SK-N-SH (cell line): Measurements from ENCODE around the gene NFIX. TPM values are rescaled to one million over a fixed set of nuclear protein-coding genes. Genes with fewer than 3 reads are reported as not detected.

Experiments
- CTCF ChIA-PET: fragments of 300-600, 350-600 bp; formaldehyde crosslinking; extraction: SDS; loops from one replicate; lab custom pipeline; 2021; lab: Yijun Ruan, JAX
- POLR2A ChIA-PET: fragments of 350-600 bp; sonication (Branson Sonifier 250); formaldehyde crosslinking; extraction: SDS; loops from one replicate; lab custom pipeline; 2020; ENCODE audit warnings: antibody characterized with exemption, inconsistent platforms; lab: Yijun Ruan, JAX
- DNase-seq: peaks from one replicate; pipeline ENCODE4 v3.0.0; 2012
- H2AFZ ChIP-seq: fragments of 200-600 bp; sonication (generic); 2 replicates; pipeline ENCODE4 v1.8.1; 2016; ENCODE audit warnings: antibody characterized with exemption, mild to moderate bottlenecking, low read depth
- H3F3A ChIP-seq: fragments of 200-600 bp; sonication (generic); replicated peaks from 2 replicates; pipeline ENCODE3; 2016; ENCODE audit warnings: antibody characterized with exemption, mild to moderate bottlenecking; ENCODE audit not compliant: insufficient read depth
- H3K27ac ChIP-seq, 2 experiments: fragments of 200-500 bp in 1 of 2; fragments of 200-600 bp in 1 of 2; sonication (Bioruptor generic) in 1 of 2; sonication (generic), shearing (Covaris generic) in 1 of 2; 2 replicates each; pipeline versions ENCODE4 v1.5.1 to v1.6.1; 2014 to 2016; ENCODE audit warnings: low read depth in 2 of 2, inconsistent platforms in 1 of 2, low read length in 1 of 2, mild to moderate bottlenecking in 1 of 2, mixed read lengths in 1 of 2
- H3K27me3 ChIP-seq: fragments of 200-600 bp; sonication (generic), shearing (Covaris generic); 2 replicates; pipeline ENCODE4 v1.6.1; 2016; ENCODE audit warnings: mixed run types; ENCODE audit not compliant: insufficient read depth
- H3K36me3 ChIP-seq, 2 experiments: fragments of 200-500 bp in 1 of 2; fragments of 200-600 bp in 1 of 2; sonication (Bioruptor generic) in 1 of 2; sonication (generic) in 1 of 2; replicated peaks in 1 of 2; 2 replicates each; pipeline versions ENCODE3 to v1.5.1; 2014 to 2016; ENCODE audit warnings: low read length in 1 of 2, mild to moderate bottlenecking in 1 of 2; ENCODE audit not compliant: insufficient read depth in 2 of 2, control insufficient read depth in 1 of 2
- H3K4me1 ChIP-seq, 2 experiments: fragments of 200-500 bp in 1 of 2; fragments of 200-600 bp in 1 of 2; sonication (Bioruptor generic) in 1 of 2; sonication (generic), shearing (Covaris generic) in 1 of 2; 2 replicates each; pipeline versions ENCODE4 v1.5.1 to v1.6.1; 2014 to 2016; ENCODE audit warnings: low read depth in 1 of 2, low read length in 1 of 2, mixed run types in 1 of 2; ENCODE audit not compliant: insufficient read depth in 2 of 2, control insufficient read depth in 1 of 2
- H3K4me2 ChIP-seq: fragments of 200-600 bp; sonication (generic), shearing (Covaris generic); 2 replicates; pipeline ENCODE4 v1.6.1; 2017; ENCODE audit warnings: mixed run types
- H3K4me3 ChIP-seq, 2 experiments: fragments of 200-500 bp in 1 of 2; fragments of 200-600 bp in 1 of 2; sonication (Bioruptor generic) in 1 of 2; sonication (generic), shearing (Covaris generic) in 1 of 2; 2 replicates each; pipeline versions ENCODE4 v1.5.1 to v1.8.1; 2014 to 2016; ENCODE audit warnings: low read depth in 2 of 2, inconsistent platforms in 1 of 2, low read length in 1 of 2, mild to moderate bottlenecking in 1 of 2, mixed read lengths in 1 of 2, moderate library complexity in 1 of 2
- H3K79me2 ChIP-seq: fragments of 200-600 bp; sonication (generic); 2 replicates; pipeline ENCODE4 v1.8.1; 2017; ENCODE audit warnings: mild to moderate bottlenecking; ENCODE audit not compliant: insufficient read depth
- H3K9ac ChIP-seq: fragments of 200-600 bp; sonication (generic); 2 replicates; pipeline ENCODE4 v1.6.1; 2017; ENCODE audit warnings: mixed run types
- H3K9me2 ChIP-seq: fragments of 200-600 bp; sonication (generic); 2 replicates; pipeline ENCODE4 v1.6.1; 2017; ENCODE audit warnings: mixed run types
- H3K9me3 ChIP-seq: fragments of 200-600 bp; sonication (generic); 2 replicates; pipeline ENCODE4 v1.6.1; 2017; ENCODE audit warnings: mixed run types, mild to moderate bottlenecking, moderate library complexity
- H4K20me1 ChIP-seq: fragments of 200-600 bp; sonication (generic); 2 replicates; pipeline ENCODE4 v1.6.1; 2017; ENCODE audit warnings: mild to moderate bottlenecking, mixed run types; ENCODE audit not compliant: insufficient read depth
- CHD2 ChIP-seq: fragments of 150-350 bp; IDR thresholded peaks from 2 replicates; pipeline ENCODE4 v1.6.1; 2018; ENCODE audit warnings: low read length; ENCODE audit not compliant: partially characterized antibody
- CTCF ChIP-seq: fragments of 200-600 bp; sonication (generic); IDR thresholded peaks from 2 replicates; pipeline ENCODE4 v1.6.1; 2017; ENCODE audit warnings: antibody characterized with exemption, mild to moderate bottlenecking, moderate library complexity
- EZH2phosphoT487 ChIP-seq: fragments of 200-600 bp; sonication (generic); IDR thresholded peaks from 2 replicates; pipeline ENCODE4 v1.6.1; 2017; ENCODE audit warnings: low read depth, mixed run types, mild to moderate bottlenecking, antibody characterized with exemption, moderate library complexity, borderline replicate concordance
- FOSL2 ChIP-seq: IDR thresholded peaks from 2 replicates; pipeline ENCODE4 v1.4.0; 2012; ENCODE audit warnings: low read depth, mild to moderate bottlenecking, moderate library complexity, borderline replicate concordance
- FOXJ3 ChIP-seq: sonication (generic); formaldehyde crosslinking; IDR thresholded peaks from 2 replicates; pipeline ENCODE4 v1.5.1; 2020; ENCODE audit warnings: mild to moderate bottlenecking, missing genetic modification reagents
- NFIC ChIP-seq: IDR thresholded peaks from 2 replicates; pipeline ENCODE4 v1.4.0; 2012; ENCODE audit warnings: borderline replicate concordance
- NRF1 ChIP-seq: IDR thresholded peaks from 2 replicates; pipeline ENCODE4 v1.6.1; 2012; ENCODE audit warnings: low read depth, mild to moderate bottlenecking, low read length
- RAD21 ChIP-seq: IDR thresholded peaks from 2 replicates; pipeline ENCODE4 v1.6.1; 2012; ENCODE audit warnings: mild to moderate bottlenecking, low read length
- RXRA ChIP-seq: IDR thresholded peaks from 2 replicates; pipeline ENCODE4 v1.4.0; 2012; ENCODE audit warnings: low read depth, mild to moderate bottlenecking, borderline replicate concordance
- SMC3 ChIP-seq: IDR thresholded peaks from 2 replicates; pipeline ENCODE4 v1.6.1; 2012; ENCODE audit warnings: low read depth, low read length, improper control_type of control experiment
- TEAD4 ChIP-seq: IDR thresholded peaks from 2 replicates; pipeline ENCODE4 v1.4.0; 2012; ENCODE audit warnings: mild to moderate bottlenecking, borderline replicate concordance; ENCODE audit not compliant: insufficient read depth
- WGBS: methylation state at CpG from one replicate; pipeline ENCODE4 v1.1.6; 2017; ENCODE audit warnings: low lambda C conversion rate; 5-methylcytosine and 5-hydroxymethylcytosine counted together
- polyA plus RNA-seq, 3 experiments: library from polyadenylated mRNA; depleted of rRNA; stranded (reverse); fragments of >200 nt; gene quantifications; 2 replicates each; pipeline ENCODE4 v1.2.3, GENCODE V29; 2012
- TF ChIP-seq, protein P1 (sequence below): IDR thresholded peaks from 2 replicates; pipeline ENCODE4; 2012
- TF ChIP-seq, protein P2 (sequence below): IDR thresholded peaks from 2 replicates; pipeline ENCODE4 v1.4.0; 2012; ENCODE audit warnings: low read depth, borderline replicate concordance

Gene NFIX
- polyA plus RNA-seq, 1 of the 3 experiments (the other 2 are of a cell fraction): 14.8 TPM

DNA sequence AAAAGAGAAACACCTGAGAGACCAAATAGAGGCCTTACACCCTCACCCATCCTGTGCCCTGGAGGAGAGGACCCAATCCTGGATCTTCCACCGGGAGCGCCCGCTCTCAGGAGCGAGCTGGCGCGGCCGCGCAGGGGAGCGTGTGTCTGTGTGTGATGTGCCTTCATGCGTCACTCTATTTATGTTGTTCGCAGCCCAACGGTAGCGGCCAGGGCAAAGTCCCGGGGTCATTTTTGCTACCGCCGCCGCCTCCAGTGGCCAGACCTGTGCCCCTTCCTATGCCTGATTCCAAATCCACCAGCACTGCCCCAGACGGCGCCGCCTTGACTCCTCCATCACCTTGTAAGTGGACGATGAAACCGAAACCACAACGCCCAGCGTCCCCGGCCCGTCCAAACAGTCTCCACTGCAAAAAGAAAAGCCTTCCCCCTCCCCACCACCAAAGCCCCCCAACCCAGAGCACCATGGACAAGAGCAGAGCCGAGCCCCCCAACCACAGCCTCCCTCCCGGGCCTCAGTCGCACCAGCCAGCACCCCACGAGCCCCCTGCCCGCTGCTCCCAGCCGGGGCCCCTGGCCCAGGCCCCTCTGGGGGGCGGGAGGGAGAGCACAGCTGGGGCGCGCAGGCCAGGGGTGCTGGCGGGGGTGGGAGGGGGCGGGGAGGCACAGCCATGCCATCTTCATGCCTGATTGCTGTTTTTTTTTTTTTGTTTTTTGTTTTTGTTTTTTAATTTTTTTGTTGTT is 92.7 kb downstream of the NFIX start:
- no peak overlapping the region for H2AFZ ChIP-seq
- CTCF ChIA-PET: interaction anchor here (0.9 to 9.2 kb wide), 6 partner anchors 20 to 113 kb away, joined by 3 to 603 read pairs (median 22); partner anchors contain the start of gene DAND5
- H3K36me3 ChIP-seq: peaks cover 0 to 27% of the 10 kb centered on the region in 2 experiments

DNA sequence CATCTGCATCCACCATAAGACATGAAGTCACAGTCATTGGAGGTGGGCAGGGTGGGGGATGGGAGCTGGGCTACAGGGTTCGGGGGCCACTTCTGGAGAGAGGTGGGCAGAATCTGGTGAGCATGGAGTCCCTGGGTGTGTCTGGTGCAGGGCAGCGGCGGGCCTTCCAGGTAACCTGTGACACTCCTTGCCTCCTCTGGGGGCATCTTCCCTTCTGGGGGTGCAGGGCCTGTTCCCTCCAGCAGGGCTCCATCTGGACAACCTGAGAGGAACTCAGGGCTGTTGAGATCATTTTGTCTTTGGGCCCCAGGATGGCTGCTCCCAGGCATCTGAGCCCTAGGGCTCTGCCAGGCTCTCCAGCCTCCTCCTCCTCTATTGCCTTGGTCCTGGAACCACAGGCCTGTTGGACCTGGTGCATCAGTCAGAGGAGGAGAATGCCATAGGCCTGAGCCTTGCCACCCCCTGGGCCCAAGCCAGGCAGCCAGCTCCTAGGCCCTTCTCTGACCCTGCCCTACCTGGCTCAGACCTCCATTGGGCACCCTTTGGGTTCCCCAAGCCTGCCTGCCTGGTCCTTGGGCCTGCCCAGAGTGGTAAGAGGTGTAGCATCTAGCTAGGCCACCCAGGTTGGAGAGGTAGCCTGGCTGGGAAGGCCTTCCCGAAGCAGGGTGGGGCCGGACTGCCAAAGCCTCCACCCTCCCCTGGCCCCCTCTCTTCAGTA is 94.0 kb downstream of the NFIX start:
- Histone ChIP-seq H4K20me1 (no peaks in the 10 kb centered on the region), H3K9ac (no peak overlapping the region), H3K27me3 (no peaks in the 10 kb centered on the region), H2AFZ (no peak overlapping the region), H3K9me2 (no peaks in the 10 kb centered on the region), H3K4me2 (no peak overlapping the region), H3K27ac (peak overlapping the region in 1 of 2 experiments; percentile 99; a peak in 2 of 4 replicates), H3K4me3 (no peak overlapping the region), H3F3A (no peaks in the 10 kb centered on the region), H3K9me3 (no peaks in the 10 kb centered on the region), H3K79me2 (no peaks in the 10 kb centered on the region), H3K4me1 (peaks cover 19 to 56% of the 10 kb centered on the region in 2 experiments), H3K36me3 (peaks cover 0 to 19% of the 10 kb centered on the region in 2 experiments)
- ChIA-PET POLR2A (no interaction called here), CTCF (interaction anchor here (1.0 to 9.2 kb wide), 4 partner anchors 15 to 808 kb away, joined by 3 to 603 read pairs (median 291); partner anchors contain the start of genes DAND5 and LYL1)
- 83% methylated on average over 3 of the region's 5 CpGs for WGBS
- peak; percentile 73 for DNase-seq
- TF ChIP-seq RAD21: no peak
- TF ChIP-seq FOXJ3 (CRISPR knock-in tag): no peak
- peak; percentile 52 for TF ChIP-seq CTCF

More for the DNA sequence above, 92.7 kb downstream of the NFIX start:
- Histone ChIP-seq H3K4me1 (peaks cover 19 to 42% of the 10 kb centered on the region in 2 experiments), H3K27me3 (no peaks in the 10 kb centered on the region), H3K79me2 (no peaks in the 10 kb centered on the region), H3K9ac (no peak overlapping the region), H3K9me3 (no peaks in the 10 kb centered on the region), H3F3A (no peaks in the 10 kb centered on the region), H3K27ac (no peak overlapping the region; a peak in 1 of 4 replicates), H4K20me1 (no peaks in the 10 kb centered on the region), H3K9me2 (no peaks in the 10 kb centered on the region), H3K4me2 (no peak overlapping the region), H3K4me3 (no peak overlapping the region)
- POLR2A ChIA-PET: no interaction called here
- no peak for DNase-seq
- WGBS: 96% methylated on average over 30 of the region's 37 CpGs
- TF ChIP-seq CHD2 (no peak), FOSL2 (no peak), RXRA (no peak), TEAD4 (no peak), SMC3 (no peak), NRF1 (no peak), NFIC (no peak), EZH2phosphoT487 (no peak)
- TF ChIP-seq, protein P1, sequence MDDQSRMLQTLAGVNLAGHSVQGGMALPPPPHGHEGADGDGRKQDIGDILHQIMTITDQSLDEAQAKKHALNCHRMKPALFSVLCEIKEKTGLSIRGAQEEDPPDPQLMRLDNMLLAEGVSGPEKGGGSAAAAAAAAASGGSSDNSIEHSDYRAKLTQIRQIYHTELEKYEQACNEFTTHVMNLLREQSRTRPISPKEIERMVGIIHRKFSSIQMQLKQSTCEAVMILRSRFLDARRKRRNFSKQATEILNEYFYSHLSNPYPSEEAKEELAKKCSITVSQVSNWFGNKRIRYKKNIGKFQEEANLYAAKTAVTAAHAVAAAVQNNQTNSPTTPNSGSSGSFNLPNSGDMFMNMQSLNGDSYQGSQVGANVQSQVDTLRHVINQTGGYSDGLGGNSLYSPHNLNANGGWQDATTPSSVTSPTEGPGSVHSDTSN: no peak
- TF ChIP-seq, protein P2, sequence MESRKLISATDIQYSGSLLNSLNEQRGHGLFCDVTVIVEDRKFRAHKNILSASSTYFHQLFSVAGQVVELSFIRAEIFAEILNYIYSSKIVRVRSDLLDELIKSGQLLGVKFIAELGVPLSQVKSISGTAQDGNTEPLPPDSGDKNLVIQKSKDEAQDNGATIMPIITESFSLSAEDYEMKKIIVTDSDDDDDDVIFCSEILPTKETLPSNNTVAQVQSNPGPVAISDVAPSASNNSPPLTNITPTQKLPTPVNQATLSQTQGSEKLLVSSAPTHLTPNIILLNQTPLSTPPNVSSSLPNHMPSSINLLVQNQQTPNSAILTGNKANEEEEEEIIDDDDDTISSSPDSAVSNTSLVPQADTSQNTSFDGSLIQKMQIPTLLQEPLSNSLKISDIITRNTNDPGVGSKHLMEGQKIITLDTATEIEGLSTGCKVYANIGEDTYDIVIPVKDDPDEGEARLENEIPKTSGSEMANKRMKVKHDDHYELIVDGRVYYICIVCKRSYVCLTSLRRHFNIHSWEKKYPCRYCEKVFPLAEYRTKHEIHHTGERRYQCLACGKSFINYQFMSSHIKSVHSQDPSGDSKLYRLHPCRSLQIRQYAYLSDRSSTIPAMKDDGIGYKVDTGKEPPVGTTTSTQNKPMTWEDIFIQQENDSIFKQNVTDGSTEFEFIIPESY: no peak
